Stimulated activated naive CD4-positive, alpha-beta T cell (primary cell): ENCODE results near the gene SLC25A42.
A peak's percentile ranks its signal among the peaks of the same experiment; 100 is the strongest.
"Not testable (repeated sequence)": the region's sequence is repeated elsewhere in the genome, so short reads cannot be mapped to it uniquely, and the experiment has no call there.

Source experiments
- DNase-seq, 6 experiments: peaks; one replicate each; lab custom pipeline; 2025; lab: John Stamatoyannopoulos, UW

The SLC25A42 gene

GRCh38 chr19:19063183-19064097 is at the start of gene SLC25A42:
TSS of gene SLC25A42 (plus strand) at chr19:19063994. CDS start at chr19:19096125, 32,131 bp downstream.
- DNase-seq: peak; percentile 97 to 100 (median 98)

- no peak for DNase-seq
These were observed 42.7 kb upstream of the SLC25A42 start for GRCh38 chr19:19021115-19021514.

GRCh38 chr19:19022380-19022961 is 41.3 kb upstream of the SLC25A42 start:
- no peak for DNase-seq

- DNase-seq: not testable (repeated sequence)
These were observed 40.4 kb upstream of the SLC25A42 start for GRCh38 chr19:19023376-19023775.

GRCh38 chr19:19025861-19026260 is 37.9 kb upstream of the SLC25A42 start:
- no peak for DNase-seq

- DNase-seq: no peak
These were observed 37.4 kb upstream of the SLC25A42 start for GRCh38 chr19:19026299-19026971.

GRCh38 chr19:19027228-19027627 is 36.6 kb upstream of the SLC25A42 start:
- DNase-seq: no peak

- no peak for DNase-seq
These were observed 35.3 kb upstream of the SLC25A42 start for GRCh38 chr19:19028526-19028925.

GRCh38 chr19:19031891-19032290 is 31.9 kb upstream of the SLC25A42 start:
- no peak for DNase-seq

GRCh38 chr19:19032420-19033175 is 31.2 kb upstream of the SLC25A42 start:
- DNase-seq: peak; percentile 57 to 82 (median 68)

- no peak for DNase-seq
These were observed 30.7 kb upstream of the SLC25A42 start for GRCh38 chr19:19033176-19033425.

GRCh38 chr19:19033426-19034203 is 30.2 kb upstream of the SLC25A42 start, which contains the start of the genes ARMC6 and SUGP2:
TSS of gene ARMC6 (plus strand) at chr19:19033603. CDS start at chr19:19034210, 607 bp downstream.
TSS of gene SUGP2 (minus strand) at chr19:19033517. CDS start at chr19:19031071, 2,446 bp downstream.
- peak; percentile 85 to 99 (median 92) for DNase-seq

GRCh38 chr19:19034204-19034624 is 29.6 kb upstream of the SLC25A42 start:
- peak; percentile 37 to 68 (median 50) for DNase-seq

- DNase-seq: peak in 3 of 6 experiments; percentile 12 to 51 (median 38)
These were observed 23.9 kb upstream of the SLC25A42 start for GRCh38 chr19:19039901-19040300.

- no peak for DNase-seq
These were observed 23.4 kb upstream of the SLC25A42 start for GRCh38 chr19:19040417-19040816.

- no peak for DNase-seq
These were observed 21.0 kb upstream of the SLC25A42 start for GRCh38 chr19:19042732-19043280.

GRCh38 chr19:19043481-19043880 is 20.3 kb upstream of the SLC25A42 start:
- no peak for DNase-seq

- no peak for DNase-seq
These were observed 19.9 kb upstream of the SLC25A42 start for GRCh38 chr19:19043881-19044280.

GRCh38 chr19:19049406-19049805 is 14.4 kb upstream of the SLC25A42 start:
- DNase-seq: no peak

- no peak for DNase-seq
These were observed 13.7 kb upstream of the SLC25A42 start for GRCh38 chr19:19050104-19050503.

GRCh38 chr19:19050731-19051130 is 13.1 kb upstream of the SLC25A42 start:
- no peak for DNase-seq
